ENCODE data around the gene USP13.
"Not testable (repeated sequence)": the region's sequence is repeated elsewhere in the genome, so short reads cannot be mapped to it uniquely, and the experiment has no call there.

The USP13 gene

DNA sequence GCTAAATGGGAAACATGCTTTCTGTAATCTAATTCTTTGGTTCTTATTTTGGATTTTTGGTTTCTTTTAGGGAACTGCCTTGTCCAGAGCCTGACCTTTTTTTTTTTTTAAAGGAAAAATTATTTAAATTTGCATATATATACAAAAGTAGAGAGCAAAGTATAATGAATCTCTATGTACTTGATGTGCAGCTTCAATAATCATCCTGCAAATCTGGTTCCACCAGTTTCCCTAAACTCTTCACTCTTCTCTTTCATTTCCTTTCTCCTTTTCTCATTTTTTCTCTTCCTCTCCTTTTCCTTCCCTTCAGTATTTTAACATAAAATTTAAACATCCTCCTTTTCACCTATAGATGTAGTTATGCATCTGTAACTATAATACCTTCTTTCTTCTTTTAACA, 82.5 kb downstream of the USP13 start:
- DNase-seq: no peak

DNA sequence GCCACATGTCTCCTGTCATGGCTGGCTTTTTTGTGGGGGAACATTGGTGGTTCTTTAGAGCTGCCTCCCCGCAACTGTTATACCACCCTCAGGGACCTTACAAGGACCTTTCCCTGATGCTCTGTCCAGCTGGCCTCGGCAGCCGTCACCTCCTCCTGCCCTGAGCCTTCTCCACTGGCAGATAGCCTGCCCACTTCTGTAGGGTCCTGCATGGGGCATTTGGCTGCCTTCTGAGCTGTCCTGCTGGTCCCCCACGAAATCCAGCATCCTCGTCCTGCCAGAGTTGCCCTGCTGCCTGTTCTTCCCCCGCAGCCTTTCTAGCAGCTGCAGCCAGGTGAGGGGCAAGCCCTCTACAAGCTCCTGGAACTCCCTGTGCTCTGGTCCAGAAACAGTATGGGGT, 86.2 kb downstream of the USP13 start:
- DNase-seq: no peak

DNA sequence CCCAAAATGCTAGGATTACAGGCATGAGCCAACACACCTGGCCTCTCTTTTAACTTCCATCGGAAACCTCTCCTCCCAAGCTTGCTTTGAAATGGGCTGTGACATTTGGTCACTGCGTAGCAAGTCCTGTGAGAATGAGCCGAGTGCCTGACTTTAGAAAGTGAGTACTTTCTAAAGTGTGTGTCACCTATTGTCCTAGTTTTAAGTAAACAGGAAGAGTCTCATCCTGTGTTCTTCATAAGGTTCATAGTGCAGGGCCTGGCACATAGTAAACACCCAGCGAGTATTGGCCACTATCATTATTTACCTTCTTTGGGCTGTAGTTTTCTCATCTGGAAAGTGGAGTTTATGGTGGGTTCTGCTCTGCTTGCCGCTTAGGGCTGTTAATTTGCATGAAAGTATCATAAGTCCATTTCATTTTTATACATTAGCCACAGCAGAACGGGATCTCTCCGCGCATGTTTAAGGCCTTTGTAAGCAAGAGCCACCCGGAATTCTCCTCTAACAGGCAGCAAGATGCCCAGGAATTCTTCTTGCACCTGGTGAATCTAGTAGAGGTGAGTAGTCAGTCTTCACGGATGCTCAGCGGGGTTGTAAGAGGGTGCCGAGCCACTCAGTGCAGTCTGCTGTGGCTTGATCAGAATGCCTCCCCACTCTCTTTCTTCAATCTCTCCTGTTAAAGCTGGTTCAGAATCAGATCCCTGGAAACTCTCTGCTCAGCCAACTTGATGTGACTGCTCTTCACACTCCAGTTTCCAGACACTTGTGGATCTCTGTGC, 87.2 kb downstream of the USP13 start:
- no peak for DNase-seq

- no peak for DNase-seq
These were observed 91.1 kb downstream of the USP13 start for GRCh38 chr3:179743913-179744312.

DNA sequence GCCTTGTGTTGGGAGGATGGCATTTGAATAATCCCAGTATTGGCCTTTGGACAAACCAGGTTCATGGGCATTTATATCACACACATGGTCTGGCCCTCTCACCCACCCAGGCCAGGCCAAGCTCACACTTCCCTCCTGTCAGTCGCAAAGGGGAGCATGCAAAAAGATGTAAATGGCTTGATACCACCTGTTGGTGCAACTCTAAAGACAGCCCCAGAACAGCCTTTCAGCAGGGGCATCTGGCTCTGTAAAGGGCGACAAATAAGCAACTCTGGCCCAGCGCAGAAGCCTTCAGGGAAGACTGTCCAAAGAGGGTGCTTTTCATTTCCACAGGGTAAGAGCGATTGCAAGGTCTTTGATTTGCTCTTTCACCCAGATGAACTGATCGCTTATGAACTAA, 91.8 kb downstream of the USP13 start:
- no peak for DNase-seq

DNA sequence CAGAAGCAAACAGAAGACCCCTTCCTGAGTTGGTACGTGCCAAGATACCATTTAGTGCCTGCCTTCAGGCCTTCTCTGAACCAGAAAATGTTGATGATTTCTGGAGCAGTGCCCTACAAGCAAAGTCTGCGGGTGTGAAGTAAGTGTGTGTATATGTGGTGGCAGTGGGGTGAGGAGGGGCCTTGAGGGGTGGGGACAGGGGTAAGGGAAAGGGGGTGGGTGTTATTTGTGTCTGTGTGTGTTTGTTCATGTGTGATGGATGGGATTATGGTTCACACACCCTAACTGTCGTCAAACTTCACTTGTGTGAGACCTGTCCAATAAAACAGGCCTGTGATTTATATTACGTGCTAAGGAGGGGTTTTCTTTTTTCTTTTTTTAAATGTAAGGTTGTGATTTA, 92.2 kb downstream of the USP13 start:
- no peak for DNase-seq

DNA sequence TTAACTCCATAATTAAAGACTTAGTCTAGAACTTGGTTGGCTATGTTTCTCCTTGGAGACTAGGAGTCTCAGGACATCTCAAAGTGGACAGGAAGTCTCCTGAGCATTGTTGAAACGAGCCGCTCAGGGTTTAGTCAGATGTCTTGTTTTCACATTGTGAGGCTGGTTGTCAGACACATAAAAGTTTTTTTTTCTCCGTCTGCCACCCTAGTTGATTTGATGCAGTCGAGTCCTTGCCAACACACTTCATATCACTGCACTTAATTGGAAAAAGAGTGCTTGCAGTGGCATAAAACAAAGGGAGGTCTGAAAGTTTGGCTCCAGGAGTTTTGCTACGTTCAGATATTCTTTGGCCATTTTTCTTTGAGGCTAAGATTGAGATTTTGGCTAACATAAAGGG, 92.9 kb downstream of the USP13 start:
- no peak for DNase-seq

DNA sequence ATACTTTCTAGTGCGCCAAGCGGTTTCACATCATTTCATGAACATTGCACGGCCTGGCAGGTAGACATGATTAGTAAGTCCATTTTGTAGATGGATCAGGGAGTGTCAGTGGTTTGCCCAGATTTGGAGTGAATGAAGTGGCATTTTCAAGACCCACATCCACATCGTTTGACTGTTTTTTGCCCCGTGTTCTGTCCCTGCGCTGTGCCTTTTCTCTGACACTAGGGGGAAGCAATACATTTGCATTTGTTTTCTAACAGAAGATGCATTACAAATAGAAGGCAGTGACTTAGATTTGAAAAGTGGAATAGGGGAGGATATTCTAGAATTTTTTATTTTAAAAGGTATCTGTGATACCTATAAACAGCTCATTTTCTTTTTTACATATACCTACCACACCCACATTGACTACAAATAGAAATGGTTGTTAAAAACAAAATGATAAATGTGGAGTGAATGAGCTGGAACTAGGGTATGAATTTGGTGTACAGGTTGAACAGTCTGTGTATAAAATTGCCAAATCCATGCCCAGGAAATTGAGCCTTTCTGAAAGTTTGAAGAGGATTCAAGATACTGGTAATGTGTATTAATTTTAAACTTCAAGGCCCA, 98.0 kb downstream of the USP13 start:
- peak; percentile 61 for DNase-seq

- DNase-seq: no peak
These were observed 108.1 kb downstream of the USP13 start for GRCh38 chr3:179760944-179761343.

DNA sequence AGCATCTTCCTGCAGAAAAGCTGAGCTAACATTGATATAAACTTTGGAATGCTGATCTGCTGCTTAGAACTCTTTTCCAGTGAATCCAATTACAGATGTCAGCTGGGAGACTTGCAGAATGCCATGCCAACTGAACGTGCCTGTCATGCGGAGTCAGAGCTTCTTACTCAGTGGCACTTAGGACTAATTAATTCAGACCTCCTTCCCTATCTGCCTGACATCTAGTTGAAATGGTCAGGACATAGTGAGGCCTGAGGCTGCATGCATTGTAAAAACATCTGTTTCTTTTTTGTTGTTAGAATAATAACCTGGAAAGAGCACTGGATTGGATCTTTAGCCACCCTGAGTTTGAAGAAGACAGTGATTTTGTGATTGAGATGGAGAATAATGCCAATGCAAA, 112.6 kb downstream of the USP13 start:
- DNase-seq: peak; percentile 51

DNA sequence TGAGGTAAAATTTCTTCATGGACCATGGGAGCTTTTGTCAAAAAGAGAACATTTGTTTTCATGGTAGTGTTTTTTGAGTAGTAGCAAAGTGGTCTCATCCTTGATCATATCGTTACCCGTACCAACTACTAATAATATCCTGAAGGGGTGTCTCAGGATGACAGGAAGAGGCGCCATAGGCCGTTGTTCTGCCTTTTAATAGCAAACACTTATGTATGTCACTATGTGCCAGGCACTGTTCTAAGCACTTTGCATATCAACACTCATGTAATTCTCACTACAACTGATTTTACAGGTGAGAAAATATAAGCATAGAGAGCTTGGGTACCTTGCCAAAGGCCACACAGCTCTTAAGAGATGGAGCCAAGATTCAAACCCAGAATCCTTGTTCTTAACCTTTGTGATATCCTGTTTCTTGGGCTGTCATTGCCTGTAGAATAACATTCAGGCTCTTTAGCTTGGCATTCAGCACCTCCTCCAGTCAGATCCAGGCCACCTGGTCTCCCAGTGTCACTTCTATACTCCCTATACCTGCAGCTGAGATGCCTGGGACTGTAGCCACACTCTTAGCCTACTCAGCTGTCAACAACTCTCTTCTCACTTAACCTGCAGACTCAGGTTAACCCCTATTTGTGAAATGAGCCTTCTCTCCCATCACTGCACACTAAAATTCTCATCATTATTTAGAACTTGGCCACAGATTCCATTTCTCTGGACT, 113.7 kb downstream of the USP13 start:
- DNase-seq: no peak

DNA sequence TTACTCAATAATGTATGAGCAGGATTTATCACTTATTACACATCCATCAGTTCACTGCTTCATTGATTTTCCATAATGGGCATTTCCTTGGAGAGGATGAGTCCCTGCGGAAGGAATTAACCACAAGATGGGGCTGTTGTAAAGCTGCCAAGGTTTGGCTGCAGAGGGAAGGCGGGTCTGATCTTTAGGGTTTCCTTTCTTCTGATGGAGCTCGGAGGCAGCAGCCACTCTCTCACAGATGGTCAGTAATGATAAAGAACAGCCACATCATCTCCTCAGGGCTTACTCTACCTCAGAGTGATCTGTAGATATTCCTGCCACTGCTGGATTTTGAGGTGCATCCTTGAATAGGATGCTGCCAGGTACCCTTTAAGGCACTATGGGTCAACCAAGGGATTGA, 115.2 kb downstream of the USP13 start:
- peak; percentile 89 for DNase-seq

- no peak for DNase-seq
These were observed 116.8 kb downstream of the USP13 start for GRCh38 chr3:179769411-179770247.

GRCh38 chr3:179771797-179772196, 119.0 kb downstream of the USP13 start:
- DNase-seq: no peak

GRCh38 chr3:179772297-179772696, 119.5 kb downstream of the USP13 start:
- no peak for DNase-seq

DNA sequence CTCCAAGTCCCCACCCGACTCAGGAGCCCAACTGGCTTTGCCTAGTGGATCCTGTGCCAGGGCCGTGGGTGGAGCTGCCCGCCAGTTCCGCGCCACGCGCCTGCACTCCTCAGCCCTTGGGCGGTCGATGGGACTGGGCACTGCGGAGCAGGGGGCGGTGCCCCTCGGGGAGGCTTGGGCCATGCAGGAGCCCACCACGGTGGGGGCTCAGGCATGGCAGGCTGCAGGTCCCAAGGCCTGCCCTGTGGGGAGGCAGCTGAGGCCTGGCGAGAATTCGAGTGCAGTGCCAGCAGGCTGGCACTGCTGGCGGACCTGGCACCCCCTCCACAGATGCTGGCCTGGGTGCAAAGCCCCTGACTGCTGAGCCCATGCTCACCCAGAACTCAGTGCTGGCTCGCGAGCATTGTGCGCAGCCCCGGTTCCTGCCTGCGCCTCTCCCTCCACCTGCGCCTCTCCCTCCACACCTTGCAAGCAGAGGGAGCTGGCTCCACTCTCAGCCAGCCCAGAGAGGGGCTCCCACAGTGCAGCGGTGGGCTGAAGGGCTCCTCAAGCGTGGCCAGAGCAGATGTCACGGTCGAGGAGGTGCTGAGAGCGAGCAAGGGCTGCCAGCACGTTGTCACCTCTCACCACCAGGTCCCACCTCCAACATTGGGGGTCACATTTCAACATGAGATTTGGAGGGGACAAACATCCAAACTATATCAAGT, 122.7 kb downstream of the USP13 start:
- DNase-seq: no peak

- DNase-seq: not testable (repeated sequence)
These were observed 130.0 kb downstream of the USP13 start for GRCh38 chr3:179782841-179783240.

GRCh38 chr3:179788996-179789395, 136.2 kb downstream of the USP13 start:
- no peak for DNase-seq

GRCh38 chr3:179791793-179792192, 139.0 kb downstream of the USP13 start:
- DNase-seq: no peak

DNA sequence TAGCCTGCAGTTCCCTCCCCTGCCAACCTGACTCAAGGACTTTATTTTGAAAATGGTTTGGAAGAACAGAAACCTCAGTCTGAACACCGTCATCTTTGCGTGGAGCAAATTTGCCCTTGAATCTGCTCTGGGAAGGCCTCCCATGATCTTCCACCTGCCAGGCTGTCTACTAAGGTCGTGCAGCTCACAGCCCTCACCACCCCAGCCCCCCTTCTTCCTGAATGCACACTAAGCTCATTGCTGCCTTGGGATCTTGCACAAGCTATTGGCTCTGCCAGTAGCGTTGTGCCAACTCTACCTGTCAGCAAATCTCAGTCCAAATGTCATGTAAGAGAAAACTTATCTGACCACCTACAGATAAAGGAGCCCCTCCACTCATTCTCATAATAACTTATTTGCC, 141.5 kb downstream of the USP13 start:
- peak; percentile 86 for DNase-seq

- no peak for DNase-seq
These were observed 143.6 kb downstream of the USP13 start for GRCh38 chr3:179796421-179796820.

- DNase-seq: no peak
These were observed 144.4 kb downstream of the USP13 start for GRCh38 chr3:179797192-179797591.

DNA sequence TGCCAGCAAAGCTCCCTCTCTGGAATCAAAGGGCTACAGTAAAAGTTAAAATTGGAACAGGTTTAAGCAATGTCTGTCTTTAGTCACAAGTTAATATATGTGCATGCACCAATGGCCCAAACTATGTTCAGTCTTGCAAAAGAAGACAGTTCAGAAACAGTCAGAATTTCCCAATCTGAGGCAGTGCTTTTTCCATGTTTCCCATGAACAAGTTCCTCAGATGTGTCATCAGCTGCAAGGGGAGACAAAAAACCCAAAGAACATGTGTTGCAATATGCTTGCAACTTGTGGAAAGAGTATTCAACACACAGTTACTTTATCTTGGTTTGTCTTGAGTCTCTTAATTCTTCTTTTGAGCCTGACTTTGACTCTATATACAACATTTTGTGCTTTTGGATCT, 148.4 kb downstream of the USP13 start:
- DNase-seq: no peak
